Activated CD4-positive, CD25-positive, alpha-beta regulatory T cell treated with anti-CD3 and anti-CD28 coated beads, Interleukin-2, amount 50 U/mL, for 24 hours (primary cell): Measurements from ENCODE around the gene UGT1A1.

Experiments used
- ATAC-seq, 2 donors: fragments of 150-1000 bp; cut with Tn5 transposase; one replicate each; pipeline ENCODE4 v1.10.0; 2021; ENCODE audit warnings: mild to moderate bottlenecking in 1 of 2, moderate library complexity in 1 of 2

UGT1A1 gene

DNA sequence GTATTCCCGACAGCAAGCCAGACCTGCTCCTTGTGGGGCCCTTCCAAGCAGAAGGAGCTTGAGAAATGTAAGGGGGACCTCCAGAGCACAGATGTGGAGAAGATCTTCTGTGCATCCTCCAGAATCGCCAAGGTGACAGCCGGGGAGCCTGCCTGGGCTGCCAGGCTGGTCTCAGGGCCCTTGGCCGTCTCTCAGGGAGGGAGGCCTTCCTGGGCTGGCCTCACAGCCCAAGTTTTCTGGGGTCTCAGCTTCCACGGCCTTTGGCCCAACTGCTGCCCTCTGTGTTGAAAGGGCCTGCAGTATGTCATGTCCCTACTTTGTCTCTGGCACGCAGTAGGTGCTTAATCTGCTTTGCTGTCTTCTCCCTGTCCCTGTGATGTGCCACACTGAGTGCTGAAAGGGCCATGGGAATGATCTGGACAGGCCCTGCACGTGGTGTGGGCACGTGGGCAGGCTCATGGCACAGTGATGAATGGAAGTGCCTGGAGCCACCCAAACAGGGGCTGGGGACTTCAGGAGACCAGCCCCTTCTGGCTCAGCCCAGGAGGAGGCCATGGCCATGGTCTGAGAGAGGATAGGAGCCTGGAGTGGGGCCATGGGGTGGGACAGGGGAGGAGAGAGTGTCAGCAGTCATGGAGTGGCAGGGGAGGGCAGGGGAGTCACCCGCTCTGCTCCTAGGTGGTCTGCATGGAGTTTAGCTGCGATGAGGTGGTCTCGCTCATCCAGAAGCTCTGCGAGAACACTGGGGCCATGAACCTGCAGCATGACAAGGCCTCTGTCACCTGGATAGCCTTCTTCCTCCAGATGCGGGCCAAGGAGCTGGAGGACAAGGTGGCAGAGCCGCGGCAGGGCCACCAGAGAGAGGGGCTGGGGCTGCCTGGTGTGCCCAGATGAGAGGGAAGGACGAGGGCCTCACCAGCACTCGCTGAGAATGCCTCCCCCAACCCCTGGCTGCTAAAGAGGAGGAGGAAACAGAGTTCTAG lies 58.9 kb downstream of the UGT1A1 start:
- ATAC-seq: no peak

- no peak for ATAC-seq
Measured at GRCh38 chr2:233819884-233820773, 60.1 kb downstream of the UGT1A1 start.

- ATAC-seq: no peak
Measured at GRCh38 chr2:233820774-233821105, 60.7 kb downstream of the UGT1A1 start.

- no peak for ATAC-seq
Measured at GRCh38 chr2:233821196-233821595, 61.1 kb downstream of the UGT1A1 start.

- ATAC-seq: no peak
Measured at GRCh38 chr2:233821709-233822100, 61.6 kb downstream of the UGT1A1 start.

DNA sequence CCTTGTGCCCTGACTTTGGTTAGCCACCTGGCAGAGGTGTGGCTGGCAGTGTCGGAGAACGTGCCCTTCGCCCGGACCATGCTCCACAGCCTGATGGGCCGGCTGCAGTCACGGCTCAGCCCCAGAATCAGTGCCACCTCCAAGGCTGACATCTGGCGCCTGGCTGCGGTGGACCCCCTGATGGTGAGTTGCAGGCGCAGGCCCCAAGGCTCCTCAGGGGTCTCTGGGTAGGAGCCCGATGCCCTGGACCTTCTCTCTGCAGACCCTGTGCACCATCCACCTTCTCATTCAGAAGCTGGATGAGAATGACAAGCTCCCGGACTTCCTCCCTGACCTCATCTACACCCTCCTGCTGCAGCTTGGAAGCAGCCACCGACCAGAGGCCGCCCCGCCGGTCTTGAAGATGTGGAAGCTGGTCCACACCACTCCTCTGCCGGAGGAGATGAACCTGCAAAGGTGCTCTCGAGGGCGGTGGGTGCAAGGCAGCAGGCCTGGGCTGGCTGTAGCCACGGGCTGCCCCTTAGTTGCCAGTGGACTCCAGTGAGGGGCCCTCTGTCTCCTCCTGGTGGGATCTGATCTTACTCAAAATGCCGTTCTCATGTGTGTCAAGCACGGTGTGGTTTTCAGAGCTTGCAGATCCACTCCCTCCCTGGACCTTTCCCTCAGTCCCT lies 62.2 kb downstream of the UGT1A1 start:
- no peak for ATAC-seq
